K562 (cell line): Measurements from ENCODE around the gene ANO6. TPM values are rescaled to one million over a fixed set of nuclear protein-coding genes. Genes with fewer than 3 reads are reported as not detected.

Experiments
- ATAC-seq: fragments of 200-7000 bp; cut with Tn5 transposase; 3 replicates; pipeline ENCODE4 v1.9.1; 2020; ENCODE audit warnings: moderate library complexity
- BruUV-seq: library from RNA; stranded (reverse); fragments of 400-500 nt; replicated peaks from 2 replicates; lab custom pipeline; 2021; lab: Mats Ljungman, UMichigan
- CTCF ChIA-PET: fragments of 300-600 bp; formaldehyde crosslinking; extraction: SDS; loops from one replicate; lab custom pipeline; 2021; ENCODE audit warnings: low intra/inter-chr PET ratio; lab: Yijun Ruan, JAX
- POLR2A ChIA-PET: fragments of 300-600, 350-650 bp; sonication (Branson Sonifier 250); formaldehyde crosslinking; extraction: SDS; loops from one replicate; lab custom pipeline; 2021; ENCODE audit warnings: antibody characterized with exemption, inconsistent platforms; lab: Yijun Ruan, JAX
- DNase-seq, 4 experiments: peaks; one replicate each; pipeline versions ENCODE4 v3.0.0 to v3.0.0-alpha.2; 2011 to 2018; ENCODE audit warnings: low spot score in 3 of 4, mixed read lengths in 3 of 4; ENCODE audit errors: extremely low read depth in 1 of 4
- FAIRE-seq: peaks from 2 replicates; lab custom pipeline; 2011; peaks lifted over from hg19 to GRCh38; lab: Jason Lieb, UNC
- H2AFZ ChIP-seq: 2 replicates; pipeline ENCODE4 v1.6.0; 2011; ENCODE audit warnings: low read depth, low read length, control low read depth, inconsistent platforms
- H3K27ac ChIP-seq: fragments of 200-600 bp; 3 replicates; pipeline ENCODE4 v1.8.0; 2011; ENCODE audit warnings: low read depth, mild to moderate bottlenecking, control low read depth, inconsistent platforms, low read length, moderate library complexity, mixed read lengths; ENCODE audit errors: extremely low read depth
- H3K27me3 ChIP-seq, 2 experiments: fragments of 300-600 bp in 1 of 2; 2 replicates in 1 of 2; 3 replicates in 1 of 2; pipeline versions ENCODE4 v1.6.0 to v1.8.0; 2011; ENCODE audit warnings: inconsistent platforms in 2 of 2, low read length in 2 of 2, mild to moderate bottlenecking in 1 of 2, mixed read lengths in 1 of 2, moderate library complexity in 1 of 2; ENCODE audit not compliant: control insufficient read depth in 2 of 2, insufficient read depth in 2 of 2
- H3K36me3 ChIP-seq: fragments of 300-600 bp; 3 replicates; pipeline ENCODE4 v1.8.0; 2011; ENCODE audit warnings: mild to moderate bottlenecking, low read length, inconsistent platforms; ENCODE audit not compliant: control insufficient read depth, insufficient read depth
- H3K4me1 ChIP-seq, 2 experiments: fragments of 200-600 bp in 1 of 2; replicated peaks in 1 of 2; 2 replicates in 1 of 2; 3 replicates in 1 of 2; pipeline versions ENCODE4 v1.5.1 to v1.8.0; 2011; ENCODE audit warnings: inconsistent platforms in 2 of 2, low read length in 2 of 2, mild to moderate bottlenecking in 1 of 2, mixed read lengths in 1 of 2, moderate library complexity in 1 of 2; ENCODE audit not compliant: control insufficient read depth in 2 of 2, insufficient read depth in 2 of 2
- H3K4me2 ChIP-seq: 2 replicates; pipeline ENCODE4 v1.6.1; 2011; ENCODE audit warnings: low read length, control low read depth, inconsistent platforms, mixed read lengths; ENCODE audit not compliant: insufficient read depth
- H3K4me3 ChIP-seq: fragments of 200-600 bp; sonication (generic), shearing (Covaris generic); 2 replicates; pipeline ENCODE4 v1.5.1; 2016; ENCODE audit warnings: control low read depth, inconsistent platforms
- H3K79me2 ChIP-seq: fragments of 200-600 bp; 3 replicates; pipeline ENCODE4 v1.8.0; 2011; ENCODE audit warnings: low read length, inconsistent platforms; ENCODE audit not compliant: control insufficient read depth, insufficient read depth
- H3K9ac ChIP-seq, 2 experiments: 2 replicates each; pipeline versions ENCODE4 v1.6.0 to v1.6.1; 2011; ENCODE audit warnings: low read depth in 2 of 2, low read length in 2 of 2, control low read depth in 1 of 2, inconsistent platforms in 1 of 2, mild to moderate bottlenecking in 1 of 2, mixed read lengths in 1 of 2; ENCODE audit not compliant: insufficient read depth in 1 of 2
- H3K9me1 ChIP-seq: one replicate; pipeline ENCODE4 v1.6.0; 2011; ENCODE audit warnings: inconsistent platforms, mild to moderate bottlenecking, low read length, moderate library complexity; ENCODE audit not compliant: control insufficient read depth, insufficient read depth
- H3K9me3 ChIP-seq: replicated peaks from 2 replicates; pipeline ENCODE4 v1.5.1; 2011; ENCODE audit warnings: low read depth, low read length, inconsistent platforms; ENCODE audit not compliant: control insufficient read depth, insufficient read depth
- H4K20me1 ChIP-seq: replicated peaks from 2 replicates; pipeline ENCODE4 v1.6.1; 2011; ENCODE audit warnings: low read length, inconsistent platforms, mixed read lengths; ENCODE audit not compliant: control insufficient read depth, insufficient read depth
- E2F3 ChIP-seq: fragments of 250-450 bp; sonication (Bioruptor Pico); IDR thresholded peaks from 2 replicates; pipeline ENCODE4 v1.4.0; 2020; ENCODE audit warnings: mild to moderate bottlenecking
- HDAC8 ChIP-seq: fragments of 450-650 bp; IDR thresholded peaks from 2 replicates; pipeline ENCODE4 v1.6.1; 2016; ENCODE audit warnings: mild to moderate bottlenecking, missing genetic modification characterization, moderate library complexity, missing compliant biosample characterization
- HMGN3 ChIP-seq: IDR thresholded peaks from 2 replicates; pipeline ENCODE4 v1.6.1; 2011; ENCODE audit warnings: borderline replicate concordance, low read depth, mild to moderate bottlenecking, mixed read lengths, low read length; ENCODE audit not compliant: insufficient read length; ENCODE audit errors: extremely low read depth
- PTRF ChIP-seq: fragments of 450-650 bp; IDR thresholded peaks from 2 replicates; pipeline ENCODE4 v1.6.1; 2016; ENCODE audit warnings: mild to moderate bottlenecking, missing genetic modification characterization, missing compliant biosample characterization
- SREBF1 ChIP-seq: fragments of 150-350 bp; IDR thresholded peaks from 2 replicates; pipeline ENCODE4 v1.6.1; 2014; ENCODE audit warnings: antibody characterized with exemption, low read depth, low read length, borderline replicate concordance
- WGBS: fragments of 100-300 bp; shearing (Covaris generic); methylation state at CpG from one replicate; pipeline ENCODE4 v1.1.6; 2016; ENCODE audit warnings: low coverage, mixed read lengths; ENCODE audit not compliant: insufficient coverage; ENCODE audit errors: missing lambda C conversion rate; 5-methylcytosine and 5-hydroxymethylcytosine counted together
- in situ Hi-C: fragments of 300-500 bp; cut with MboI; formaldehyde crosslinking; loops from 4 replicates; pipeline ENCODE4 v1.15.0; 2018; ENCODE audit warnings: inconsistent platforms, mixed read lengths
- intact Hi-C: fragments of 100-400 bp; cut with micrococcal nuclease; formaldehyde crosslinking; loops from 2 replicates; pipeline ENCODE4 v1.14.2; 2022
- polyA plus RNA-seq, 8 experiments: library from polyadenylated mRNA; depleted of rRNA in 4 of 8; stranded (reverse) in 5 of 8; unstranded in 3 of 8; fragments of >200 nt; fragmentation: Nextera tagmentation in 2 of 8; fragmentation: Illumina TruSeq in 1 of 8; extraction: Ambion mirVana in 2 of 8; extraction: Trizol in 1 of 8; gene quantifications; 2 replicates each; pipeline versions ENCODE4 v1.2.1 to v1.2.3, GENCODE V29; 2011 to 2014; ENCODE audit warnings: inconsistent platforms in 1 of 8, missing spikeins in 1 of 8
- total RNA-seq, 7 experiments: library from RNA; depleted of rRNA in 6 of 7; stranded (reverse); fragments of >200 nt in 6 of 7; fragmentation: Illumina TruSeq in 2 of 7; extraction: Trizol in 2 of 7; gene quantifications; 2 replicates each; pipeline versions ENCODE4 v1.2.1 to v1.2.3, GENCODE V29; 2011 to 2021; ENCODE audit warnings: low replicate concordance in 1 of 7
- TF ChIP-seq, protein P1 (sequence below): sonication (generic); formaldehyde crosslinking; IDR thresholded peaks from 2 replicates; pipeline ENCODE4 v1.8.0; 2022; ENCODE audit warnings: missing genetic modification reagents, mild to moderate bottlenecking, borderline replicate concordance

The ANO6 gene
- total and polyA plus RNA-seq, 9 of the 15 experiments (the other 6 are each of a cell fraction or from before 2014, with no cell fraction given), result 3.5 to 24.7 (median 20.3) TPM

DNA sequence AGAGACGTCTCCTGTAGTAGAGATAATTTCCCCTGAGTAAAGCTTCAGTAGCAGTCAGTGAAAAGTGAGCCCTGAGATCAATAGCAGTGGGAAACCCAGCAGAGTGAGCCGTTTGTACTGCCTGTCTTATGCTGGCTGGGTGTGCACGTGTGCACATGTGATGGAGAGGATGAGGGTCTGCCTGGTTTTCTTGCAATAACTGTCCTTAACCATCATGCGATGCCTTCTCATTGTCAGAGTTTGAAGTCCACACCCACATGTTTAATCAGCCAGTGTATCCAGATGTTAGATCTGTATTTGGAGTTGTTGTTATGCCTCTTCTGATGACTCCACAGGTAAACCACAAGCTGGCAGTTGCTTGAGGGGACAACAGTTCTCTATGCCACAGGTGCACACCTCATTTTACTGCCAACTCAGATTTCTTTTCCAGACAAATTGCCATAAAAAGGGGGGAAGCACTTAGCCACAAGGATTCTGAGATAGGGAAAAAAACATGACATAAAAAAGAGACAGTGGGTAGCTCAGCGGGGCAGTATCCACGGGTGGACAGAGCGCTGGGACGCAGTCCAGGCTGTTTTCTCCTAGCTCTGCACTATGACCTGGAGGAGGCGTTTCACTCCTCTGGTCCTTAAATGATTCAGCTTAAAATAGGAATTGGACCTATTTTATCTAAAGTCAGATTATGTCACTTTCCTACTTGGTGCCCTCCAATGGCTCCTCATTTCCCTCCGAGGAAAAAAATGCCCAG, 192.3 kb downstream of the ANO6 start:
- FAIRE-seq, result no peak
- intact Hi-C loops (no loop called here), in situ Hi-C loops (no loop called here)
- ChIA-PET CTCF (no interaction called here), POLR2A (no interaction called here)
- Histone ChIP-seq H3K4me2 (no peak overlapping the region), H3K4me3 (no peak overlapping the region), H3K79me2 (no peaks in the 10 kb centered on the region), H2AFZ (no peak overlapping the region), H3K9me1 (no peaks in the 10 kb centered on the region), H3K4me1 (no peaks in the 10 kb centered on the region), H3K9ac (no peak overlapping the region), H3K36me3 (peaks cover 48% of the 10 kb centered on the region; the same call in 2 of the 3 replicates), H3K27me3 (no peaks in the 10 kb centered on the region), H3K9me3 (no peaks in the 10 kb centered on the region), H4K20me1 (no peaks in the 10 kb centered on the region), H3K27ac (no peak overlapping the region)
- DNase-seq, result no peak
- no peak for TF ChIP-seq HDAC8
- TF ChIP-seq, protein P1, sequence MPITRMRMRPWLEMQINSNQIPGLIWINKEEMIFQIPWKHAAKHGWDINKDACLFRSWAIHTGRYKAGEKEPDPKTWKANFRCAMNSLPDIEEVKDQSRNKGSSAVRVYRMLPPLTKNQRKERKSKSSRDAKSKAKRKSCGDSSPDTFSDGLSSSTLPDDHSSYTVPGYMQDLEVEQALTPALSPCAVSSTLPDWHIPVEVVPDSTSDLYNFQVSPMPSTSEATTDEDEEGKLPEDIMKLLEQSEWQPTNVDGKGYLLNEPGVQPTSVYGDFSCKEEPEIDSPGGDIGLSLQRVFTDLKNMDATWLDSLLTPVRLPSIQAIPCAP, result no peak
- no peak for TF ChIP-seq PTRF (tag)
- TF ChIP-seq HMGN3, result no peak
- no peak for TF ChIP-seq SREBF1
- no peak for TF ChIP-seq E2F3 (CRISPR knock-in tag)
- no peak for ATAC-seq
- BruUV-seq, result no TSS peak
- 73% methylated on average over 6 of the region's 10 CpGs for WGBS
